Ovary (tissue), 3 donors: ENCODE data around the gene FKBP15.
"Not testable (repeated sequence)": the region's sequence is repeated elsewhere in the genome, so short reads cannot be mapped to it uniquely, and the experiment has no call there.

Experiments used
- EP300 ChIP-seq: sonication (generic); formaldehyde crosslinking; IDR thresholded peaks from one replicate; pipeline ENCODE4 v1.6.1; 2017; ENCODE audit warnings: antibody characterized with exemption
- POLR2A ChIP-seq: fragments of 450-650 bp; IDR thresholded peaks from one replicate; pipeline ENCODE4 v1.6.1; 2017; ENCODE audit warnings: antibody characterized with exemption, mild to moderate bottlenecking, moderate library complexity
- TF ChIP-seq, protein P1 (sequence below), 3 donors: fragments of 450-650 bp in 2 of 3; fragments of 200-600 bp in 1 of 3; IDR thresholded peaks; one replicate each; pipeline versions ENCODE4 v1.5.1 to v1.8.0; 2016 to 2022; ENCODE audit warnings: antibody characterized with exemption in 3 of 3, mild to moderate bottlenecking in 1 of 3
- donor health status: DM: no; HTN: no; CAD: no.

DNA sequence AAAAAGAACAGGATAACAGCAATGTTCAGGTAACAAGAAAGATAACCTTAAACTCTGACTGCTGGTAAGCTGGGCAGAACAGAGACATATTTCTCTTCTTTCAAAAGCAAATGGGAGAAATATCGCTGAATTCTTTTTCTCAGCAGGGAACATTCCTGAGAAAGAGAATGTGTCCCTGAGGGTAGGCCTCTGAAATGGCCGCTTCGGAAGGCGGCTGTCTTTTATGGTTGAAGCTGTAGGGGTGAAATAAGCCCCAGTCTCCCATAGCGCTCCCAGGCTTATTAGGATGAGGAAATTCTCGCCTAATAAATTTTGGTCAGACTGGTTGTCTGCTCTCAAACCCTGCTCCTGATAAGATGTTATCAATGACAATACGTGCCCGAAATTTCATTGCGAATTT lies 80.2 kb downstream of the FKBP15 start:
- TF ChIP-seq, protein P1, sequence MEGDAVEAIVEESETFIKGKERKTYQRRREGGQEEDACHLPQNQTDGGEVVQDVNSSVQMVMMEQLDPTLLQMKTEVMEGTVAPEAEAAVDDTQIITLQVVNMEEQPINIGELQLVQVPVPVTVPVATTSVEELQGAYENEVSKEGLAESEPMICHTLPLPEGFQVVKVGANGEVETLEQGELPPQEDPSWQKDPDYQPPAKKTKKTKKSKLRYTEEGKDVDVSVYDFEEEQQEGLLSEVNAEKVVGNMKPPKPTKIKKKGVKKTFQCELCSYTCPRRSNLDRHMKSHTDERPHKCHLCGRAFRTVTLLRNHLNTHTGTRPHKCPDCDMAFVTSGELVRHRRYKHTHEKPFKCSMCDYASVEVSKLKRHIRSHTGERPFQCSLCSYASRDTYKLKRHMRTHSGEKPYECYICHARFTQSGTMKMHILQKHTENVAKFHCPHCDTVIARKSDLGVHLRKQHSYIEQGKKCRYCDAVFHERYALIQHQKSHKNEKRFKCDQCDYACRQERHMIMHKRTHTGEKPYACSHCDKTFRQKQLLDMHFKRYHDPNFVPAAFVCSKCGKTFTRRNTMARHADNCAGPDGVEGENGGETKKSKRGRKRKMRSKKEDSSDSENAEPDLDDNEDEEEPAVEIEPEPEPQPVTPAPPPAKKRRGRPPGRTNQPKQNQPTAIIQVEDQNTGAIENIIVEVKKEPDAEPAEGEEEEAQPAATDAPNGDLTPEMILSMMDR (IDR thresholded peaks at IDR 0.05): not testable (repeated sequence)
- TF ChIP-seq EP300, POLR2A: not testable (repeated sequence)
